ENCODE data around the gene ANKRD35.
A peak's percentile ranks its signal among the peaks of the same experiment; 100 is the strongest.

The ANKRD35 gene

GRCh38 chr1:145858901-145859490, 26.7 kb downstream of the ANKRD35 start, which contains the start of gene PIAS3:
Gene PIAS3 (minus strand): TSS chr1:145859081. CDS start chr1:145858990, 91 bp downstream.
- Histone ChIP-seq H3K4me3 (ENCODE audit: low read length) (peak within 1 kb of the TSS; percentile 82), H3K4me1 (ENCODE audit: control insufficient read depth, low read depth, low read length) (peaks cover 5% of the 10 kb centered on the region), H2AK5ac (ENCODE audit: low read length) (no peak within 1 kb of the TSS), H3K4me2 (ENCODE audit: low read length) (peak within 1 kb of the TSS; percentile 61), H3K4ac (ENCODE audit: low read depth, low read length) (peak within 1 kb of the TSS; percentile 66), H2BK5ac (ENCODE audit: low read length) (peak within 1 kb of the TSS; percentile 88), H4K8ac (ENCODE audit: low read depth, low read length) (no peak within 1 kb of the TSS), H2BK120ac (ENCODE audit: low read depth, low read length) (no peak within 1 kb of the TSS), H3K18ac (ENCODE audit: low read length) (peak within 1 kb of the TSS; percentile 81), H3K27ac (ENCODE audit: low read depth, low read length) (peak within 1 kb of the TSS; percentile 70), H3K9ac (ENCODE audit: low read length) (peak within 1 kb of the TSS; percentile 90), H3K56ac (ENCODE audit: low read length) (peak within 1 kb of the TSS; percentile 96), H3K36me3 (ENCODE audit: control insufficient read depth, insufficient read depth, low read length) (peaks cover 18% of the 10 kb centered on the region), H3K79me1 (ENCODE audit: low read length) (peaks cover 9% of the 10 kb centered on the region), H4K5ac (ENCODE audit: low read length) (no peak within 1 kb of the TSS), H3K27me3 (ENCODE audit: insufficient read depth, low read length, poor library complexity) (no peaks in the 10 kb centered on the region), H2BK15ac (replicated peaks; ENCODE audit: low read depth) (no peak within 1 kb of the TSS), H3K79me2 (ENCODE audit: control insufficient read depth, insufficient read depth, low read length) (peaks cover 2% of the 10 kb centered on the region), H3K23ac (ENCODE audit: low read length) (no peak within 1 kb of the TSS)
- peak; percentile 98 for DNase-seq
- no CpG with 5 or more reads among the region's 42 CpGs for WGBS (ENCODE audit: extremely low coverage, insufficient coverage, low lambda C conversion rate)

- no peak overlapping the region for H2AK5ac ChIP-seq (ENCODE audit: low read length)
- H3K4ac ChIP-seq (ENCODE audit: low read depth, low read length) = peak overlapping the region; percentile 66
- H4K8ac ChIP-seq (ENCODE audit: low read depth, low read length) = no peak overlapping the region
- H3K79me2 ChIP-seq (ENCODE audit: control insufficient read depth, insufficient read depth, low read length) = peaks cover 2% of the 10 kb centered on the region
- H2BK15ac ChIP-seq (replicated peaks; ENCODE audit: low read depth) = no peak overlapping the region
- H3K23ac ChIP-seq (ENCODE audit: low read length) = no peak overlapping the region
- H3K27ac ChIP-seq (ENCODE audit: low read depth, low read length) = peak overlapping the region; percentile 70
- H3K36me3 ChIP-seq (ENCODE audit: control insufficient read depth, insufficient read depth, low read length) = peaks cover 22% of the 10 kb centered on the region
- peak overlapping the region; percentile 81 for H3K18ac ChIP-seq (ENCODE audit: low read length)
- H3K4me2 ChIP-seq (ENCODE audit: low read length) = peak overlapping the region; percentile 61
- H3K27me3 ChIP-seq (ENCODE audit: insufficient read depth, low read length, poor library complexity) = no peaks in the 10 kb centered on the region
- peak overlapping the region; percentile 82 for H3K4me3 ChIP-seq (ENCODE audit: low read length)
- H3K79me1 ChIP-seq (ENCODE audit: low read length) = peaks cover 9% of the 10 kb centered on the region
- H2BK5ac ChIP-seq (ENCODE audit: low read length) = peak overlapping the region; percentile 88
- DNase-seq = peak; percentile 91
- H2BK120ac ChIP-seq (ENCODE audit: low read depth, low read length) = no peak overlapping the region
- peaks cover 5% of the 10 kb centered on the region for H3K4me1 ChIP-seq (ENCODE audit: control insufficient read depth, low read depth, low read length)
- no CpG with 5 or more reads among the region's 35 CpGs for WGBS (ENCODE audit: extremely low coverage, insufficient coverage, low lambda C conversion rate)
- peak overlapping the region; percentile 88 for H3K9ac ChIP-seq (ENCODE audit: low read length)
- peak overlapping the region; percentile 96 for H3K56ac ChIP-seq (ENCODE audit: low read length)
- H4K5ac ChIP-seq (ENCODE audit: low read length) = no peak overlapping the region
These were observed 27.3 kb downstream of the ANKRD35 start for GRCh38 chr1:145858238-145858900.

DNA sequence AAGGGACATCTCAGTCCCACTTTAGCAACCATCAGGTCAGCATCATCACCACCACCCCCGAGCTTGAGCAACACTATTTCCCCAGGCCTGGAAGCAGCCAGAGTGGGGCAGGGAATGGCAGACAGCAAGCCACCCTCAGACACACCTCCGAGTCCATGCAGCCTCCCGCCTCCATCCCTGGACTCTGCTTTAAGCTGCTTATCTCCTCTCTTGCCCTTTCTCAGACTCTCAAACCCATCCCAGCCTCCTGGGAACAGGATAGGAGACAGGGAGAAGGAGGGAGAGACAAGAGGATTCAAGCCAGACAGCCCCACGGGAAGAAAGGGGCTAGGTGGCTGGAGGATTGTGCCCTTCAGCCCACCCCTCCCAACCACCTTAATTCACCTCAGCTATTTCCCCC, 28.5 kb downstream of the ANKRD35 start:
- H2BK5ac ChIP-seq (ENCODE audit: low read length) = no peak overlapping the region
- no peak overlapping the region for H3K23ac ChIP-seq (ENCODE audit: low read length)
- H3K4me2 ChIP-seq (ENCODE audit: low read length) = no peak overlapping the region
- no peak for DNase-seq
- no peak overlapping the region for H2AK5ac ChIP-seq (ENCODE audit: low read length)
- H3K4ac ChIP-seq (ENCODE audit: low read depth, low read length) = no peak overlapping the region
- WGBS (ENCODE audit: extremely low coverage, insufficient coverage, low lambda C conversion rate) = no CpG with 5 or more reads among the region's 4 CpGs
- no peaks in the 10 kb centered on the region for H3K27me3 ChIP-seq (ENCODE audit: insufficient read depth, low read length, poor library complexity)
- no peak overlapping the region for H3K9ac ChIP-seq (ENCODE audit: low read length)
- peaks cover 5% of the 10 kb centered on the region for H3K4me1 ChIP-seq (ENCODE audit: control insufficient read depth, low read depth, low read length)
- peaks cover 2% of the 10 kb centered on the region for H3K79me2 ChIP-seq (ENCODE audit: control insufficient read depth, insufficient read depth, low read length)
- H3K36me3 ChIP-seq (ENCODE audit: control insufficient read depth, insufficient read depth, low read length) = peaks cover 25% of the 10 kb centered on the region
- no peak overlapping the region for H3K4me3 ChIP-seq (ENCODE audit: low read length)
- H3K56ac ChIP-seq (ENCODE audit: low read length) = no peak overlapping the region
- peaks cover 9% of the 10 kb centered on the region for H3K79me1 ChIP-seq (ENCODE audit: low read length)
- H3K18ac ChIP-seq (ENCODE audit: low read length) = no peak overlapping the region
- no peak overlapping the region for H4K5ac ChIP-seq (ENCODE audit: low read length)
- no peak overlapping the region for H2BK120ac ChIP-seq (ENCODE audit: low read depth, low read length)
- H4K8ac ChIP-seq (ENCODE audit: low read depth, low read length) = no peak overlapping the region
- H3K27ac ChIP-seq (ENCODE audit: low read depth, low read length) = no peak overlapping the region
- H2BK15ac ChIP-seq (replicated peaks; ENCODE audit: low read depth) = no peak overlapping the region

- DNase-seq = no peak
- Histone ChIP-seq H3K18ac (ENCODE audit: low read length) (no peak overlapping the region), H3K27ac (ENCODE audit: low read depth, low read length) (no peak overlapping the region), H3K4me1 (ENCODE audit: control insufficient read depth, low read depth, low read length) (peaks cover 5% of the 10 kb centered on the region), H2BK15ac (replicated peaks; ENCODE audit: low read depth) (no peak overlapping the region), H3K4me3 (ENCODE audit: low read length) (no peak overlapping the region), H4K8ac (ENCODE audit: low read depth, low read length) (no peak overlapping the region), H3K23ac (ENCODE audit: low read length) (no peak overlapping the region), H3K36me3 (ENCODE audit: control insufficient read depth, insufficient read depth, low read length) (peaks cover 26% of the 10 kb centered on the region), H2AK5ac (ENCODE audit: low read length) (no peak overlapping the region), H4K5ac (ENCODE audit: low read length) (no peak overlapping the region), H3K9ac (ENCODE audit: low read length) (no peak overlapping the region), H3K4ac (ENCODE audit: low read depth, low read length) (no peak overlapping the region), H2BK120ac (ENCODE audit: low read depth, low read length) (no peak overlapping the region), H2BK5ac (ENCODE audit: low read length) (no peak overlapping the region), H3K27me3 (ENCODE audit: insufficient read depth, low read length, poor library complexity) (no peaks in the 10 kb centered on the region), H3K79me2 (ENCODE audit: control insufficient read depth, insufficient read depth, low read length) (peaks cover 2% of the 10 kb centered on the region), H3K56ac (ENCODE audit: low read length) (no peak overlapping the region), H3K4me2 (ENCODE audit: low read length) (no peak overlapping the region), H3K79me1 (ENCODE audit: low read length) (peaks cover 9% of the 10 kb centered on the region)
- WGBS (ENCODE audit: extremely low coverage, insufficient coverage, low lambda C conversion rate) = no CpG with 5 or more reads among the region's 7 CpGs
These were observed 30.2 kb downstream of the ANKRD35 start for GRCh38 chr1:145855426-145855948.

DNA sequence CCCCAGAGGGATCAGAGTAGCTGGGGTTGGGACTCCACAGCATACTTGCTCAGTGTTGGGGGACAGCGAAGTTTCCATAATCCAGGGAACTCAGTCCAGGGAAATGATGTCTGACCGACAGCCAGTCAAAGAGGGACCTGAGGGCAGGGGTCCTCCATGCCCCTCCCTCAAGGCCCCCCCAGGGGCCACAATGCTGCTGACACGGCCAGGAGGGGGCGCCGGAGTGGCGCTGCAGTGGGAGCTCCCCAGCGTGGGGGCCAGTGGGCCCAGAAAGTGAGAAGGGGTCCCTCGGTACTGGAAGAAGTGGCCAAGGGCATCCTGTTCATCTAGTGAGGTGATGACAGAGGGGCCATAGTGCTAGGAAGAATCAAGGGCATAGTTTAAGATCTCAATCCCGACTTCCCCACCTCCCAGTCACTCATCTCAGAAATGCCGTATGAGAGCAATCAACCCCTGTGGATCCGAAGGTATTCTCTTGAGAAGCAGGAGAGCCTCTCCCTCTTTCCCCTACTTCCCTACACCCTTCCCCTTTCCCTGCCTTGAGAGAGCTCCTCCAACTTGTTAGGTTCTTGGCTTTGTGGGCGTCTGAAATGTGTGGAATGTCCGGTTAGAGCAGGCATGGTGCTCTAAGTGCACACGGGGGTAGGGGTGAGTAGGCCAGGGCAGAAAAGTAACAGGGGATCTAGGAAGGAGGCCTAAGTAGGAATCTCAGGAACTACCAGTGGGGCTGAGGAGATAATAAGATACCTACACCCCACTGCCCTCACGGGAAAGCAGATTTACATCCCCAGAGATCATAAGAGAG, 36.1 kb downstream of the ANKRD35 start:
- Histone ChIP-seq H3K27me3 (ENCODE audit: insufficient read depth, low read length, poor library complexity) (no peaks in the 10 kb centered on the region), H3K4ac (ENCODE audit: low read depth, low read length) (no peak overlapping the region), H3K36me3 (ENCODE audit: control insufficient read depth, insufficient read depth, low read length) (peaks cover 16% of the 10 kb centered on the region), H3K79me2 (ENCODE audit: control insufficient read depth, insufficient read depth, low read length) (no peaks in the 10 kb centered on the region), H3K56ac (ENCODE audit: low read length) (no peak overlapping the region), H2BK15ac (replicated peaks; ENCODE audit: low read depth) (no peak overlapping the region), H4K8ac (ENCODE audit: low read depth, low read length) (no peak overlapping the region), H3K4me2 (ENCODE audit: low read length) (no peak overlapping the region), H2BK120ac (ENCODE audit: low read depth, low read length) (no peak overlapping the region), H3K27ac (ENCODE audit: low read depth, low read length) (no peak overlapping the region), H4K5ac (ENCODE audit: low read length) (no peak overlapping the region), H3K4me1 (ENCODE audit: control insufficient read depth, low read depth, low read length) (no peaks in the 10 kb centered on the region), H2BK5ac (ENCODE audit: low read length) (no peak overlapping the region), H3K9ac (ENCODE audit: low read length) (no peak overlapping the region), H3K23ac (ENCODE audit: low read length) (no peak overlapping the region), H3K79me1 (ENCODE audit: low read length) (no peaks in the 10 kb centered on the region), H3K4me3 (ENCODE audit: low read length) (no peak overlapping the region), H3K18ac (ENCODE audit: low read length) (no peak overlapping the region), H2AK5ac (ENCODE audit: low read length) (no peak overlapping the region)
- WGBS (ENCODE audit: extremely low coverage, insufficient coverage, low lambda C conversion rate) = no CpG with 5 or more reads among the region's 15 CpGs
- peak; percentile 50 for DNase-seq
